ENCODE measurements around the gene LDLRAD4. TPM values are rescaled to one million over a fixed set of nuclear protein-coding genes. Genes with fewer than 3 reads are reported as not detected.

The LDLRAD4 gene
- total RNA-seq, result 30.5 and 32.7 TPM in 2 replicates

DNA sequence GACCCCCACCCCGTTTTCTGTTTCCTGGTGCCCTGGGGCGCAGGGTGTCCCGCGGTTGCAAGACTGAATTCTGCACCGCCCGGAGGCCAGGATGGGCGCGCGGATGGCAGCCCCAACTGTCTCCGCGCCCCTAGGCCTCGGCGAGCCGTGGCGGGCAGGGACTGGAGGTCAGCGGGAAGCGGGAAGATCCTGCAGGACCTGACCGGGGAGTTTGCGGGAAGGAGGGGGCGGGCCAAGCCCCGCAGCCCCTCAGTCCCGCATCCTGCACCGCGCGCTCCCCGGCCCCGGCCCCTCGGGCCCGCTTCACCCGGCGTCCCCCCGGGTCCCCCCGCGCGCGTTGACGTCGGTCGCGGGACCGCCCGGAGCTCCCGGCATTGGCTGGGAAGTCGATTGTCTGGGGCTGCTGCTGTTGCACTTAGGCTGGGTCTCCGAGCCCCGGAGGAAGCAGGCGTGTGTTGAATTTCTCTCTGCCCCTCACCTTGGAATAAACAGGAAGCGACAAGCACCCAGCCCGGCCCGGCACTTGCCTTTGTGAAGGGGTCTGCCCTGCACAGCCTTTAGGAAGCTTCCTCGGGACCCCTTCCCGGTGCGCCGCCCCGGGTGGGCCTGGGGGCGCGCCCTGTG is at the start of gene LDLRAD4:
TSS of gene LDLRAD4 (plus strand) at position 393 of the 624 bp plus-strand sequence.
- peak within 1 kb of the TSS; percentile 40 for H3K27ac Mint-ChIP-seq
- intact Hi-C loops (cut with micrococcal nuclease), result loop anchor here (5.0 to 10.0 kb wide), 4 partner anchors 81 to 506 kb away; partner anchors contain the start of genes FAM210A and RNMT
- no peaks in the 10 kb centered on the region for H3K36me3 Mint-ChIP-seq (ENCODE audit: low read depth)
- peak within 1 kb of the TSS; percentile 80 for H3K4me3 Mint-ChIP-seq (ENCODE audit: low read depth)
- peaks cover 26% of the 10 kb centered on the region for H3K4me1 Mint-ChIP-seq (ENCODE audit: low read depth)
- H3K9me3 Mint-ChIP-seq, result no peaks in the 10 kb centered on the region
- peak; percentile 29 for DNase-seq (ENCODE audit: low spot score)
- peaks cover 32% of the 10 kb centered on the region for H3K27me3 Mint-ChIP-seq (ENCODE audit: low read depth)

DNA sequence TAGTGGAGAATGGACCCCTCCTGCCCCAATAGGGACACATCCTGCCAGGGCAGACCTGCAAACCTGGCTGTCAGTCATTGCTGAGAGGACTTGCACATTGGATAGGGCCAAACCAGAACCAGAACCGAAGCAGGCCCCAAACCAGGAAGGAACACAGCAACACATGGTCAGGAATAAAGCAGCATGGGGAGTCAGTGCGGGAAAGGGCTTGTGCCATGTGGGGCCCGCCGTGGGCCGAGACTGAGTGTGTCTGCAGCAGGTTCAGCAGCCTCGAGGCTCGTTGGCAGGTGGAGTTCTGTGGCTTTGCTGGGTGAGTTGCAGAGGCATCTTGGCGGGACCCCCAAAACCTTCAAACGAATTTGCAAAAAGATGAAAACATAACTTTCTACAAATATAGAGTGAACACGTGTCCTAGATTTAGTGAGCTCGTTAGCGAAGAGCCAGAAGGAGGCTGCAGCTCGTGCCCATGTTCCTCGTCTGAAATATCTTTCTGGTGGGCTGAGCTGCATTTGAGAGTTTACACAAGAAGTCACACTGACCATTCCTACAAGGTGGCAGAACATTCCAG is 44.9 kb upstream of the LDLRAD4 start:
- Mint-ChIP-seq H3K27ac (no peak overlapping the region), H3K27me3 (ENCODE audit: low read depth) (peaks cover 22% of the 10 kb centered on the region), H3K4me1 (ENCODE audit: low read depth) (peaks cover 12% of the 10 kb centered on the region), H3K36me3 (ENCODE audit: low read depth) (no peaks in the 10 kb centered on the region), H3K4me3 (ENCODE audit: low read depth) (no peak overlapping the region), H3K9me3 (no peaks in the 10 kb centered on the region)
- DNase-seq (ENCODE audit: low spot score), result no peak
- intact Hi-C loops (cut with micrococcal nuclease), result no loop called here

DNA sequence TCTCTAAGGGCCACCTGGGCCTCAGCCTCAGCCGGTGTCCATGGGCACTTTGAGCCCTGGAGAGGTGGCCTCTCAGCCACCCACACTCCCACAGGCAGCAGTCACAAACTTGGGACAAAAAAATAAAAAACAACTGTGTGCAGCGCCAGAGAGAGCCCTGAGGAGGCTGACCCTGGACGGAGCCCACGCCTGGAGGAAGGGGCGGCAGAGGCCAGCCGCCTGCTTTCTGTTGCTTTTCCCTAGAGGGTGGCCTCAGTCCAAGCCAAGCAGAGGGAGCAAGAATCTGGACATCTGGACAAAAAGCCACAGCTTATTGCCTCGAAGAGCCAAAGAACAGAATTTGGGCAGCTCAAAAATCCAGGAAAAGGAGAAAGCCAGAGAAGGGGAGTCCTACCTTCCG is 43.3 kb upstream of the LDLRAD4 start:
- H3K9me3 Mint-ChIP-seq, result no peaks in the 10 kb centered on the region
- peaks cover 11% of the 10 kb centered on the region for H3K27me3 Mint-ChIP-seq (ENCODE audit: low read depth)
- no peak for DNase-seq (ENCODE audit: low spot score)
- no peak overlapping the region for H3K27ac Mint-ChIP-seq
- no peaks in the 10 kb centered on the region for H3K36me3 Mint-ChIP-seq (ENCODE audit: low read depth)
- H3K4me1 Mint-ChIP-seq (ENCODE audit: low read depth), result peaks cover 27% of the 10 kb centered on the region
- intact Hi-C loops (cut with micrococcal nuclease), result loop anchor here (5.0 kb wide), 2 partner anchors 38 to 173 kb away; no protein-coding TSS in a partner anchor
- no peak overlapping the region for H3K4me3 Mint-ChIP-seq (ENCODE audit: low read depth)

DNA sequence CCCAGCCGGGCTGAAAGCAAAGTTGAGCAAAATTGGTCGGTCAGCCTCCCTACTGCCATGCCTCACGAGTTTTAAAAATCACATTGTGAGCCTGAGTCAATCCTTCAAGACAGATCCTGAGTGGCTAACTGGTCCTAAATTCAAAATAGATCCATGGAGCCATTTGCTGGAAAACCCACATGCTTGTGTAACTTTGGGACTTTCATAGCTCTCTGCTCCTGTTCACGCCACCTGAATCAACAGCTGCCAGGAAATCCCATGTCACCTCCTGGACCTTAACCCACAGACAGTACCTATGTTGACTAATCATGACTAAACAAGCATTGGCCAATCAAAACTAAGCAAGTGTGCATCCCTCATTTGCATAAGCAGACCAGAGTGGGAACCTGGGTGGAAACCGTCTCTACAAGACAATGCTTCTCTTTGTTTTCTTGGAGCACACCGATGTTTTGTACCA is 42.8 kb upstream of the LDLRAD4 start:
- H3K27ac Mint-ChIP-seq, result no peak overlapping the region
- intact Hi-C loops (cut with micrococcal nuclease), result loop anchor here (5.0 kb wide), 2 partner anchors 38 to 173 kb away; no protein-coding TSS in a partner anchor
- no peaks in the 10 kb centered on the region for H3K9me3 Mint-ChIP-seq
- peaks cover 8% of the 10 kb centered on the region for H3K27me3 Mint-ChIP-seq (ENCODE audit: low read depth)
- H3K4me3 Mint-ChIP-seq (ENCODE audit: low read depth), result no peak overlapping the region
- no peaks in the 10 kb centered on the region for H3K36me3 Mint-ChIP-seq (ENCODE audit: low read depth)
- DNase-seq (ENCODE audit: low spot score), result no peak
- H3K4me1 Mint-ChIP-seq (ENCODE audit: low read depth), result peaks cover 32% of the 10 kb centered on the region

DNA sequence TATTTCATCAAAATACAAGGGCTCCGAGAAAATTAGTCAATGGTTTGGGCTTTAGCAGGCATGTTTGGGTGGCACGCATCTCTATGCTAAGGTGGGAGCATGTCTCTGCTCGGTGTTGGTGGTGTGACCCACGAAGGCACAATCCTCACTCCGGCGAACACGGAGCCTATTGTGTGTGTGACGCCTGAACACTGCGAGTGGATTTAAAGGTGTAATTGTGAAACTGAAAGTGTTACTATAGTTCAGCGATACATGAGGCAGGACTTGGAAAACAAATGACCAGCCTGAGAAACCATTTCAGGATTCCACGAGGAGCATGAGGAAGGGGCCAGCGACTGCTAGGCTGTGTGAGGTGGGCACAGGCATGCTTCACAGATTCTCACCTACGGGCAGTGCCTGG is 41.7 kb upstream of the LDLRAD4 start:
- no peak for DNase-seq (ENCODE audit: low spot score)
- H3K9me3 Mint-ChIP-seq, result no peaks in the 10 kb centered on the region
- intact Hi-C loops (cut with micrococcal nuclease), result loop anchor here (5.0 kb wide), 2 partner anchors 40 to 175 kb away; no protein-coding TSS in a partner anchor
- peaks cover 11% of the 10 kb centered on the region for H3K27me3 Mint-ChIP-seq (ENCODE audit: low read depth)
- no peak overlapping the region for H3K4me3 Mint-ChIP-seq (ENCODE audit: low read depth)
- H3K36me3 Mint-ChIP-seq (ENCODE audit: low read depth), result no peaks in the 10 kb centered on the region
- H3K27ac Mint-ChIP-seq, result no peak overlapping the region
- peaks cover 41% of the 10 kb centered on the region for H3K4me1 Mint-ChIP-seq (ENCODE audit: low read depth)

DNA sequence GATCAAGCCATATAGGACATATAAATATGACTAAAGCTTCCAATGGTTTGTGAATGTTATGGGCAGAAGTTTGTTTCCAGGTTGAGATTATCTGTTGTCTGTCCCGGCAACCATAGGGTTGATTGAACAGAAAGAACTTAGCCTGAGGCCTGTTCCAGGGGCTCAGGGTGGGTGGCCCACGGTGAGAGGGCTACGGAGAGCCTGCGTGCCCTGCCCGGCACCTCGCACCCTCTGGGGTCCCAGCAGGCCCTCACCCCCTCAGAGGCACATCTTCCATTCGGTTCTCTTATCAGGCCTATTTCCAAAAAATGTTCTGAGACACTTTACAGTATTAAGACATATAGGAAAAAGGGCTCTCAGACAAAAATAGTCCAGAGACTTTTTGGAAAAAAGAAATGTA is 40.4 kb upstream of the LDLRAD4 start:
- H3K4me1 Mint-ChIP-seq (ENCODE audit: low read depth), result peaks cover 43% of the 10 kb centered on the region
- no peaks in the 10 kb centered on the region for H3K9me3 Mint-ChIP-seq
- no peak overlapping the region for H3K27ac Mint-ChIP-seq
- intact Hi-C loops (cut with micrococcal nuclease), result loop anchor here (2.0 to 5.0 kb wide), 3 partner anchors 39 to 176 kb away; no protein-coding TSS in a partner anchor
- no peaks in the 10 kb centered on the region for H3K36me3 Mint-ChIP-seq (ENCODE audit: low read depth)
- H3K4me3 Mint-ChIP-seq (ENCODE audit: low read depth), result no peak overlapping the region
- DNase-seq (ENCODE audit: low spot score), result no peak
- peaks cover 15% of the 10 kb centered on the region for H3K27me3 Mint-ChIP-seq (ENCODE audit: low read depth)

DNA sequence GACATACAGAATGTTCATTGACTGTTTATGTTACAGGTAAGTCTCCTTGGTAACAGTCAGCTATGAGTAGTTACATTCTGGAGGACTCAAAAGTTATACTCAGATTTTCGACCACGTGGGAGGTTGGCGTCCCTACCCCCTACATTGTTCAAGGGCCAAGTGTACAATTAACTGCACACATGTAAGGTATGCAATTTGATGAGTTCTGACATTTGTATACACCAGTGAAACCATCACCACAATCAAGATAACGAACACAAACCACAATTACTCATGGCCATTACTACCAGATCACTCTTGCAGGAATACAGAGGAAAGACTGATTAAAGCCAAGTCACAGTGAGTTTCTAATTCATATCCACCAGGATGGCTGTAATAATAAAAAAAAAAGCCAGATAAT is 39.6 kb upstream of the LDLRAD4 start:
- Mint-ChIP-seq H3K9me3 (no peaks in the 10 kb centered on the region), H3K4me3 (ENCODE audit: low read depth) (no peak overlapping the region), H3K27ac (peak overlapping the region; percentile 33), H3K36me3 (ENCODE audit: low read depth) (no peaks in the 10 kb centered on the region), H3K27me3 (ENCODE audit: low read depth) (peaks cover 15% of the 10 kb centered on the region), H3K4me1 (ENCODE audit: low read depth) (peaks cover 43% of the 10 kb centered on the region)
- intact Hi-C loops (cut with micrococcal nuclease), result loop anchor here (2.0 to 5.0 kb wide), 3 partner anchors 38 to 177 kb away; no protein-coding TSS in a partner anchor
- DNase-seq (ENCODE audit: low spot score), result no peak

DNA sequence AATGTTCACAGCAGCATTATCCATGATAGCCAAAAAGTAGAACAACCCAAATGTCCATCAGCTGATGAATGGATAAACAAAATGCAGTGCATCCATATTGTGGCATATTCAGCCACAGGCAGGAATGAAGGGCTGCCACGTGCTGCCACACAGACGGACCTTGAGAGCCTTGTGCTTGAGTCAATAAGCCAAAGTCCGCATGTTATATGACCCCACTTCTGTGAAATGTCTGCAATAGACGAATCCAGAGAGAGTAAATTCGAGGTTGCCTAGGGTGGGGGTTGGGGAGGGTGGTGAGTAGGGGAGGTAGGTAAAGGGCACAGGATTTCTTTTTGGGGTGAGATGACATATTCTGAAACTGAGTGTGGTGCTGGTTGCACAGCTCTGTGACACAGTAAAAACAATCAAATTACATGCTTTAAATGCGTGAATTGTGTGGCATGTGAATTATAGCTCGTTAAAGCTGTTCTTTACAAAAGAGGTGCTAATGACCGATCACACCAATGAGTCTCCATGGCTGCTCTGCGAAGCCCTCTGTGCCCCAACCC is 38.9 kb upstream of the LDLRAD4 start:
- no peak overlapping the region for H3K27ac Mint-ChIP-seq
- H3K9me3 Mint-ChIP-seq, result no peaks in the 10 kb centered on the region
- peaks cover 43% of the 10 kb centered on the region for H3K4me1 Mint-ChIP-seq (ENCODE audit: low read depth)
- DNase-seq (ENCODE audit: low spot score), result no peak
- peaks cover 18% of the 10 kb centered on the region for H3K27me3 Mint-ChIP-seq (ENCODE audit: low read depth)
- intact Hi-C loops (cut with micrococcal nuclease), result loop anchor here (2.0 to 5.0 kb wide), 3 partner anchors 37 to 177 kb away; no protein-coding TSS in a partner anchor
- H3K4me3 Mint-ChIP-seq (ENCODE audit: low read depth), result no peak overlapping the region
- no peaks in the 10 kb centered on the region for H3K36me3 Mint-ChIP-seq (ENCODE audit: low read depth)

DNA sequence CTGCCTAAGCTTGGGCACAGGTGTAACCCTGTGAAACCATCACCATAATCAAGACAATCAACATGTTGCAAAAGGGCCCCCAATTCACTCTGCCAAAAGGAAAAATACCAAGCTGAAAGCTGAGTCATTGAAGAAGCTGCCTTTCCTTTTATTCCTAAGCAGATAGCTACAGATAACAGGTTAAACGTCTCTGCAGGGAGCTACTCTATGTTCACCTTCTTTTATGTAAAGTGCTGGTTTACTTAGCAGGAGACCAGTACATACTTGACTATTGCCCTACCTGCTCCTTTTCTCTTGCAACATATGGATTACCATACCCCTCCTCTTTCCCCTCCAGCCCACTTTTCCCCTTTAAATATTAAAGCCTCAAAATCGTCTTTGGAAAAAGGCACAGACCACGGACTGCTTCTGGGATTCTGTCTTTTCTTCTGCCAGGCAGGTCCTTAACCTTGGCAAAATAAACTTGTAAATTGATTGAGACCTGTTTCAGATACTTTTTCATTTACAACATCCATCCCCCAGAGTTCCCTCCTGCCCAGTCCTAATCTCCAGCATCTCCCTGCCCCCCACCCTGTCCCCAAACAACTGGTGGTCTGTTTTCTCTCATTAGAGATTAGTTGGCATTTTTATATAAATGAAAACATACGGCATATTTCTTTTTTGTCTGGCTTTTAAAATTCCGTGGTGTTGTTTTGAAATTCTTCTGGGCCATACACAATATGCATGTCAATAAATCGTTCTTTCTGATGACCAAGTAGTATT is 37.8 kb upstream of the LDLRAD4 start:
- H3K27ac Mint-ChIP-seq, result no peak overlapping the region
- no peaks in the 10 kb centered on the region for H3K36me3 Mint-ChIP-seq (ENCODE audit: low read depth)
- no peaks in the 10 kb centered on the region for H3K9me3 Mint-ChIP-seq
- H3K4me3 Mint-ChIP-seq (ENCODE audit: low read depth), result no peak overlapping the region
- peaks cover 18% of the 10 kb centered on the region for H3K27me3 Mint-ChIP-seq (ENCODE audit: low read depth)
- no peak for DNase-seq (ENCODE audit: low spot score)
- peaks cover 42% of the 10 kb centered on the region for H3K4me1 Mint-ChIP-seq (ENCODE audit: low read depth)
- intact Hi-C loops (cut with micrococcal nuclease), result no loop called here

DNA sequence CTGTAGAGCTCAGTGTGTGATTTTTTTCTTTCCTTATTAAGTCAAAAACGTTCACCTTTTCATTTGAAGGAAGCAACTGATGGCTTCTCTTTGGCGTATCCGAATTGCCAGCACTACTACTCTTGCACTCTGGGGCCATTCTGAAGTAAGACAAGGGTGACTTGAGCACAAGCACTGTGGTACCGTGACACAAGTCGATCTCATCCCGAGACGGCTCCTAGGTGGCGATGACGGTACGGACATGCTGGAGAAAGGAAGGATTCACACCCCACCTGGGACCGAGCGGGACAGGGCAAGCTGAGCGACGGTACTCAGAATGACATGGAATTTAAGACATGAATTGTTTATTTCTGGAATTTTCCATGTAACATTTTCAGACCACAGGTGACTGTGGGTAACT is 36.8 kb upstream of the LDLRAD4 start:
- Mint-ChIP-seq H3K27ac (no peak overlapping the region), H3K36me3 (ENCODE audit: low read depth) (no peaks in the 10 kb centered on the region), H3K4me3 (ENCODE audit: low read depth) (no peak overlapping the region), H3K9me3 (no peaks in the 10 kb centered on the region), H3K27me3 (ENCODE audit: low read depth) (peaks cover 18% of the 10 kb centered on the region), H3K4me1 (ENCODE audit: low read depth) (peaks cover 37% of the 10 kb centered on the region)
- DNase-seq (ENCODE audit: low spot score), result no peak
- intact Hi-C loops (cut with micrococcal nuclease), result no loop called here

DNA sequence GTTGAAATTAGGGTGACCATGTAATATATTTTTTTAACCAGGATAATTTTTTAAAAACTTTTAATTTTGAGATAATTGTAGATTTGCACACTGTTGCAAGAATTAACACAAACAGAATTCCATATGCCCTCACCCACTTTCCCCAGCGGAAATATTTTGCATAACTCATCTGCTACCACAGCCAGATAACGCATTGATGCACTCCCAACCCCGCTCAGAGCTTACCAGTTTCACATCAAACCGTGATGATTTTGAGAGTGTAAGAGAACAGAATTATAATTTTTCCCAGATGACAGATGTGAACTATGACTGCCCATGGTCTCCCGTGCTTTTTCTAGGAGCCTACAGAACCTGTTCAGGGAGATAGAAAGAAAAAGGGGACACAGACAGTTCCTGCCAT is 35.2 kb upstream of the LDLRAD4 start:
- Mint-ChIP-seq H3K36me3 (ENCODE audit: low read depth) (no peaks in the 10 kb centered on the region), H3K4me1 (ENCODE audit: low read depth) (peaks cover 32% of the 10 kb centered on the region), H3K27me3 (ENCODE audit: low read depth) (peaks cover 24% of the 10 kb centered on the region), H3K9me3 (no peaks in the 10 kb centered on the region), H3K27ac (no peak overlapping the region), H3K4me3 (ENCODE audit: low read depth) (no peak overlapping the region)
- DNase-seq (ENCODE audit: low spot score), result no peak
- intact Hi-C loops (cut with micrococcal nuclease), result no loop called here

DNA sequence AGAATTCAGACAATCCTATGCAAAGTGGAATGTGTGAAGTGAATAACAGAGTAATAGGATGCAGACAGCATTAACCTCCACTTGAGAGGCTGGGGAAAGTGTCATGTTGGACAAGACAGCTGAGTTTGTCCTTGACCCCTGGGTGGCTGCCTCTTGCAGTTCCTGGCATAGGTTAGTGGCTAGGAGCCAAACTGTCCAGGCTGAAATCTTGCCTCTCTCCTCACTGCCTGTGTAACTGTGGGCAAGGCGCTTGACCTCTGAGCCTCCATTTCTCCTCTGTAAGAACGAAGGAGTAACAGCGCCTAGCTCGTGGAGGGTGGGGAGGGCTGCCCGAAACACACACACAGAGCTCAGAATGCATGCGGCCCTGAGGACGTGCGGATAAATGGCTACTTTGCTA is 34.8 kb upstream of the LDLRAD4 start:
- Mint-ChIP-seq H3K27me3 (ENCODE audit: low read depth) (peaks cover 24% of the 10 kb centered on the region), H3K36me3 (ENCODE audit: low read depth) (no peaks in the 10 kb centered on the region), H3K9me3 (no peaks in the 10 kb centered on the region), H3K4me1 (ENCODE audit: low read depth) (peaks cover 30% of the 10 kb centered on the region), H3K27ac (no peak overlapping the region), H3K4me3 (ENCODE audit: low read depth) (no peak overlapping the region)
- no peak for DNase-seq (ENCODE audit: low spot score)
- intact Hi-C loops (cut with micrococcal nuclease), result no loop called here
